H9 (cell line): ENCODE results near the gene ERFL. TPM values are rescaled to one million over a fixed set of nuclear protein-coding genes. Genes with fewer than 3 reads are reported as not detected.

ENCODE experiments used
- DNase-seq: peaks from one replicate; pipeline ENCODE4 v3.0.0-alpha.2; 2017
- H2AFZ ChIP-seq: one replicate; pipeline ENCODE4 v1.6.1; 2013; ENCODE audit warnings: mild to moderate bottlenecking, low read length, control low read depth, moderate library complexity
- H2AK5ac ChIP-seq: 2 replicates; pipeline ENCODE4 v1.6.1; 2013; ENCODE audit warnings: low read length, control low read depth, mixed read lengths; ENCODE audit not compliant: insufficient read length
- H2BK120ac ChIP-seq: one replicate; pipeline ENCODE4 v1.6.1; 2013; ENCODE audit warnings: low read depth, mild to moderate bottlenecking, low read length, control low read depth, inconsistent platforms; ENCODE audit not compliant: poor library complexity, severe bottlenecking
- H2BK12ac ChIP-seq: 2 replicates; pipeline ENCODE4 v1.6.1; 2013; ENCODE audit warnings: low read length, control low read depth, mixed read lengths, low read depth; ENCODE audit not compliant: insufficient read length
- H2BK15ac ChIP-seq: 2 replicates; pipeline ENCODE4 v1.6.1; 2013; ENCODE audit warnings: low read depth, low read length, control low read depth
- H2BK20ac ChIP-seq: one replicate; pipeline ENCODE4 v1.6.1; 2013; ENCODE audit warnings: low read depth, mild to moderate bottlenecking, low read length, control low read depth, inconsistent platforms; ENCODE audit not compliant: poor library complexity, severe bottlenecking
- H2BK5ac ChIP-seq: 2 replicates; pipeline ENCODE4 v1.6.1; 2013; ENCODE audit warnings: low read length, control low read depth, mixed read lengths; ENCODE audit not compliant: insufficient read length
- H3K14ac ChIP-seq: 2 replicates; pipeline ENCODE4 v1.6.1; 2013; ENCODE audit warnings: low read length, control low read depth; ENCODE audit not compliant: insufficient read depth
- H3K18ac ChIP-seq: 2 replicates; pipeline ENCODE4 v1.6.1; 2013; ENCODE audit warnings: low read depth, mild to moderate bottlenecking, mixed read lengths, low read length, control low read depth; ENCODE audit not compliant: insufficient read length
- H3K23ac ChIP-seq: 2 replicates; pipeline ENCODE4 v1.6.1; 2013; ENCODE audit warnings: low read length, control low read depth, mixed read lengths, low read depth; ENCODE audit not compliant: insufficient read length
- H3K23me2 ChIP-seq: 2 replicates; pipeline ENCODE4 v1.6.1; 2013; ENCODE audit warnings: low read depth, mild to moderate bottlenecking, mixed read lengths, low read length, control low read depth; ENCODE audit not compliant: insufficient read length, poor library complexity, severe bottlenecking
- H3K27ac ChIP-seq: 2 replicates; pipeline ENCODE4 v1.5.1; 2013; ENCODE audit warnings: low read length, control low read depth, mixed read lengths, low read depth; ENCODE audit not compliant: insufficient read length
- H3K27me3 ChIP-seq: 2 replicates; pipeline ENCODE4 v1.6.1; 2013; ENCODE audit warnings: low read length, control low read depth, inconsistent platforms; ENCODE audit not compliant: insufficient read depth
- H3K4ac ChIP-seq: 2 replicates; pipeline ENCODE4 v1.6.1; 2013; ENCODE audit warnings: low read depth, mild to moderate bottlenecking, control low read depth, inconsistent platforms, low read length, moderate library complexity
- H3K4me1 ChIP-seq: 2 replicates; pipeline ENCODE4 v1.6.1; 2013; ENCODE audit warnings: low read length, control low read depth, inconsistent platforms; ENCODE audit not compliant: insufficient read depth
- H3K4me2 ChIP-seq: 2 replicates; pipeline ENCODE4 v1.6.1; 2013; ENCODE audit warnings: low read length, control low read depth, mixed read lengths; ENCODE audit not compliant: insufficient read length, insufficient read depth
- H3K56ac ChIP-seq: 2 replicates; pipeline ENCODE4 v1.6.1; 2013; ENCODE audit warnings: low read depth, mild to moderate bottlenecking, mixed read lengths, low read length, control low read depth; ENCODE audit not compliant: insufficient read length
- H3K79me1 ChIP-seq: 2 replicates; pipeline ENCODE4 v1.6.1; 2013; ENCODE audit warnings: low read depth, mild to moderate bottlenecking, moderate library complexity, low read length, control low read depth, inconsistent platforms; ENCODE audit not compliant: insufficient read depth, poor library complexity, severe bottlenecking
- H3K79me2 ChIP-seq: 2 replicates; pipeline ENCODE4 v1.6.1; 2013; ENCODE audit warnings: low read length, control low read depth, inconsistent platforms; ENCODE audit not compliant: insufficient read depth
- H3K9ac ChIP-seq: 2 replicates; pipeline ENCODE4 v1.6.1; 2013; ENCODE audit warnings: low read length, control low read depth, mixed read lengths; ENCODE audit not compliant: insufficient read length; ENCODE audit errors: extremely low read depth
- H3K9me3 ChIP-seq: one replicate; pipeline ENCODE4 v1.6.1; 2013; ENCODE audit warnings: low read depth, low read length, inconsistent platforms; ENCODE audit not compliant: control insufficient read depth
- H3T11ph ChIP-seq: one replicate; pipeline ENCODE4 v1.6.1; 2013; ENCODE audit warnings: mild to moderate bottlenecking, low read length, control low read depth, inconsistent platforms
- H4K20me1 ChIP-seq: one replicate; pipeline ENCODE4 v1.6.1; 2013; ENCODE audit not compliant: control insufficient read depth, insufficient read length, insufficient read depth
- H4K5ac ChIP-seq: 2 replicates; pipeline ENCODE4 v1.6.1; 2013; ENCODE audit warnings: low read depth, mild to moderate bottlenecking, mixed read lengths, low read length, control low read depth; ENCODE audit not compliant: insufficient read length
- H4K8ac ChIP-seq: replicated peaks from 2 replicates; pipeline ENCODE4 v1.6.1; 2013; ENCODE audit warnings: low read length, control low read depth, mixed read lengths, low read depth; ENCODE audit not compliant: insufficient read length
- H4K91ac ChIP-seq: 2 replicates; pipeline ENCODE4 v1.6.1; 2013; ENCODE audit warnings: low read depth, mild to moderate bottlenecking, moderate library complexity, mixed read lengths, low read length, control low read depth; ENCODE audit not compliant: insufficient read length
- H3K27ac Mint-ChIP-seq, 3 experiments: 2 replicates in 2 of 3; 3 replicates in 1 of 3; pipeline ENCODE4 v1.8.0; 2020 to 2021; ENCODE audit warnings: mixed read lengths in 3 of 3, mild to moderate bottlenecking in 1 of 3, moderate library complexity in 1 of 3
- H3K27me3 Mint-ChIP-seq: 2 replicates; pipeline ENCODE4 v1.8.0; 2021; ENCODE audit warnings: low read depth, mild to moderate bottlenecking, moderate library complexity, mixed read lengths
- H3K36me3 Mint-ChIP-seq, 3 experiments: 2 replicates in 2 of 3; 3 replicates in 1 of 3; pipeline ENCODE4 v1.8.0; 2020 to 2021; ENCODE audit warnings: low read depth in 3 of 3, mixed read lengths in 3 of 3; ENCODE audit not compliant: insufficient read depth in 1 of 3
- H3K4me1 Mint-ChIP-seq, 2 experiments: 2 replicates each; pipeline ENCODE4 v1.8.0; 2020; ENCODE audit warnings: mixed read lengths in 2 of 2
- H3K4me3 Mint-ChIP-seq, 2 experiments: 2 replicates in 1 of 2; 3 replicates in 1 of 2; pipeline ENCODE4 v1.8.0; 2020 to 2021; ENCODE audit warnings: mild to moderate bottlenecking in 2 of 2, mixed read lengths in 2 of 2, moderate library complexity in 1 of 2
- H3K9me3 Mint-ChIP-seq, 2 experiments: 2 replicates in 1 of 2; 3 replicates in 1 of 2; pipeline ENCODE4 v1.8.0; 2020; ENCODE audit warnings: mild to moderate bottlenecking in 2 of 2, mixed read lengths in 2 of 2, moderate library complexity in 1 of 2
- WGBS: extraction: QIAGEN DNeasy Blood & Tissue Kit; methylation state at CpG from one replicate; pipeline ENCODE4 v1.1.7; 2013; ENCODE audit warnings: missing lambda C conversion rate, low lambda C conversion rate, mixed read lengths; ENCODE audit not compliant: insufficient read length; ENCODE audit errors: extremely low coverage; 5-methylcytosine and 5-hydroxymethylcytosine counted together
- total RNA-seq: library from RNA; stranded (reverse); gene quantifications from 2 replicates; pipeline ENCODE4 v1.2.1, GENCODE V29; 2021
- TF ChIP-seq, protein P1 (sequence below): fragments of 200-600 bp; sonication (generic); conservative IDR thresholded peaks from 3 replicates; pipeline ENCODE4 v1.8.0; 2021; ENCODE audit warnings: antibody characterized with exemption, mild to moderate bottlenecking

ERFL gene
- total RNA-seq, 1 experiment from 2014 or later: 0.22 TPM

DNA sequence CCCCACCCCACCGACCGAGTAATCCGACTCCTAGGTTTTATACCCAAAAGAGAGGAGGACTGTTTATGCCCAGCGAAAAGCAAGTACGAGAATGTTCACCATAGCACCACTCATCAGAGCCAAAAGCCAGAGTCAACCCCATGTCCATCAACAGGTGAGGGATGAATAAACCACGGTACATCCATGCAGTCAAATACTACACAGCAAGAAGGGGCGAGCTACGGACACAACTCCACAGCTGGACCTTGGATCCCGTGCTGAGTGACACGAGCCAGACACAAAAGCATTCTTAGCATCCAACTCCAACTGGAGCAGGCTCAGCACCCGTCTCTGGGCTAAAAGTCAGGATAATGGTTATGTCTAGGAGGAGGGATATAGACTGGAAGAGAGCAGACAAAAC lies 43.1 kb upstream of the ERFL start:
- H3K79me1 ChIP-seq: no peaks in the 10 kb centered on the region
- Mint-ChIP-seq H3K4me1 (peaks cover 0 to 4% of the 10 kb centered on the region in 2 experiments; a peak in 2 of 4 replicates), H3K36me3 (peaks cover 1 to 20% (median 7%) of the 10 kb centered on the region in 3 experiments; a peak in 5 of 7 replicates), H3K27ac (peak overlapping the region in 1 of 3 experiments; percentile 53; a peak in 1 of 7 replicates), H3K4me3 (no peak overlapping the region; a peak in 1 of 5 replicates), H3K9me3 (no peaks in the 10 kb centered on the region), H3K27me3 (no peaks in the 10 kb centered on the region; the same call in none of the 2 replicates)
- DNase-seq: no peak
- no peak overlapping the region for H3K23ac ChIP-seq
- H2BK12ac ChIP-seq: no peak overlapping the region
- H3K9ac ChIP-seq: no peak overlapping the region
- H3K4me1 ChIP-seq: no peaks in the 10 kb centered on the region
- no peak overlapping the region for H2AK5ac ChIP-seq
- no peaks in the 10 kb centered on the region for H4K20me1 ChIP-seq
- no peaks in the 10 kb centered on the region for H3K23me2 ChIP-seq
- no peak overlapping the region for H3T11ph ChIP-seq
- H3K27me3 ChIP-seq: no peaks in the 10 kb centered on the region
- no peak overlapping the region for H3K4me2 ChIP-seq
- no peak overlapping the region for H3K27ac ChIP-seq
- no peak overlapping the region for H4K91ac ChIP-seq
- H3K79me2 ChIP-seq: no peaks in the 10 kb centered on the region
- no peaks in the 10 kb centered on the region for H3K9me3 ChIP-seq
- WGBS: no CpG with 5 or more reads among the region's 11 CpGs
- H4K8ac ChIP-seq: no peak overlapping the region
- no peak overlapping the region for H2AFZ ChIP-seq
- H2BK5ac ChIP-seq: no peak overlapping the region
- no peak overlapping the region for H2BK20ac ChIP-seq
- no peak overlapping the region for H4K5ac ChIP-seq
- no peak overlapping the region for H3K4ac ChIP-seq
- no peak overlapping the region for H3K18ac ChIP-seq
- H2BK15ac ChIP-seq: no peak overlapping the region
- H3K14ac ChIP-seq: no peak overlapping the region; the same call in 1 of the 2 replicates
- TF ChIP-seq, protein P1, sequence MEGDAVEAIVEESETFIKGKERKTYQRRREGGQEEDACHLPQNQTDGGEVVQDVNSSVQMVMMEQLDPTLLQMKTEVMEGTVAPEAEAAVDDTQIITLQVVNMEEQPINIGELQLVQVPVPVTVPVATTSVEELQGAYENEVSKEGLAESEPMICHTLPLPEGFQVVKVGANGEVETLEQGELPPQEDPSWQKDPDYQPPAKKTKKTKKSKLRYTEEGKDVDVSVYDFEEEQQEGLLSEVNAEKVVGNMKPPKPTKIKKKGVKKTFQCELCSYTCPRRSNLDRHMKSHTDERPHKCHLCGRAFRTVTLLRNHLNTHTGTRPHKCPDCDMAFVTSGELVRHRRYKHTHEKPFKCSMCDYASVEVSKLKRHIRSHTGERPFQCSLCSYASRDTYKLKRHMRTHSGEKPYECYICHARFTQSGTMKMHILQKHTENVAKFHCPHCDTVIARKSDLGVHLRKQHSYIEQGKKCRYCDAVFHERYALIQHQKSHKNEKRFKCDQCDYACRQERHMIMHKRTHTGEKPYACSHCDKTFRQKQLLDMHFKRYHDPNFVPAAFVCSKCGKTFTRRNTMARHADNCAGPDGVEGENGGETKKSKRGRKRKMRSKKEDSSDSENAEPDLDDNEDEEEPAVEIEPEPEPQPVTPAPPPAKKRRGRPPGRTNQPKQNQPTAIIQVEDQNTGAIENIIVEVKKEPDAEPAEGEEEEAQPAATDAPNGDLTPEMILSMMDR: no peak
- no peak overlapping the region for H2BK120ac ChIP-seq
- H3K56ac ChIP-seq: no peak overlapping the region
